Renal pelvis (tissue), 4 donors: ENCODE results near the gene GPR45. TPM values are rescaled to one million over a fixed set of nuclear protein-coding genes. Genes with fewer than 3 reads are reported as not detected.

Experiments
- DNase-seq: peaks from one replicate; pipeline ENCODE4 v3.0.0-alpha.2; 2013
- polyA plus RNA-seq, 3 donors: library from polyadenylated mRNA; unstranded; fragments of 120-200 nt; gene quantifications; one replicate each; pipeline ENCODE4 v1.2.1, GENCODE V29; 2013; ENCODE audit not compliant: insufficient read length in 3 of 3

The GPR45 gene
- polyA plus RNA-seq, 3 donors: 0.09 to 0.22 TPM; not detected in 1

GRCh38 chr2:105252271-105252670 lies 10.7 kb downstream of the GPR45 start:
- no peak for DNase-seq

GRCh38 chr2:105254531-105255210 lies 13.1 kb downstream of the GPR45 start:
- no peak for DNase-seq

GRCh38 chr2:105255979-105256378 lies 14.4 kb downstream of the GPR45 start:
- no peak for DNase-seq

DNA sequence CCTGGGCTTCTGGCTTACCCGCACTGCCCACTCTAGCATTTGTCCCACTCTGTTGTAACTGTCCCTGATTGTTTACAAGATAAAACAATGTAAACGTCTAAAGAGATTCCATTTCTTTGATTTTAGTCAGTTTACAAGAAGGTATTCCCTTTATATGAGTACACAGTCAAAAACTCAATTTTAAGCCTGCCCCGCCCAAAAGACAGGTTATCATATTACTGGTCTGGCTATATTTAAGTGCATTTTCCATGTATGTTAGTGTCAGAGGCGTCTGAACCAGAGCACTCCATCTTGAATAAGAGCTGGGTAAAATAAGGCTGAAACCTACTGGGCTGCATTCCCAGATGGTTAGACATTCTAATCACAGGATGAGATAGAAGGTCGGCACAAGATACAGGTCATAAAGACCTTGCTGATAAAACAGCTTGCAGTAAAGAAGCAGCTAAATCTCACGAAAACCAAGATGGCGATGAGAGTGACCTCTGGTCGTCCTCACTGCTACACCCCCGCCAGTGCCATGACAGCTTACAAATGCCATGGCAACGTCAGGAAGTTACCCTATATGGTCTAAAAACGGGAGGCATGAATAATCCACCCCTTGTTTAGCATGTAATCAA lies 15.0 kb downstream of the GPR45 start:
- no peak for DNase-seq

GRCh38 chr2:105257981-105258380 lies 16.4 kb downstream of the GPR45 start:
- no peak for DNase-seq

GRCh38 chr2:105258835-105259350 lies 17.4 kb downstream of the GPR45 start:
- no peak for DNase-seq

DNA sequence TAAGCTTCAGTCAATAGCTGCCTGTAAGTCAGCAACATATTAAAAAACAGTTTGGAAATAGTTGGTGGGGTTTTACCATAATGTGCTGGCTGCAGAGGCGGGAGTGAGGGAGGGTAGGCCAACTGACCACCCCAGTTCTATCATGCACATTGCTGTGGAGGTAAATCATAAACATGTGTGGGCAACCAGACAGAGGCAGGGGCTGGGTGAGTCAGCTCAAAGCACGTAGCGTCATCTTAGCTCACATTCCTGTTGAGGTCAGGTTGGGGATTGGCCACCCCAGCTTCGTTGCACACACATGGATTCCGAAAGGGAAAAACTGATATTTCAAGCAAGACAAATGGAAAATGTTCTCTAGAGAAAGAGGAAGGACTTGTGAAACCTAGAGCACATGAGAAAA lies 19.5 kb downstream of the GPR45 start:
- no peak for DNase-seq

DNA sequence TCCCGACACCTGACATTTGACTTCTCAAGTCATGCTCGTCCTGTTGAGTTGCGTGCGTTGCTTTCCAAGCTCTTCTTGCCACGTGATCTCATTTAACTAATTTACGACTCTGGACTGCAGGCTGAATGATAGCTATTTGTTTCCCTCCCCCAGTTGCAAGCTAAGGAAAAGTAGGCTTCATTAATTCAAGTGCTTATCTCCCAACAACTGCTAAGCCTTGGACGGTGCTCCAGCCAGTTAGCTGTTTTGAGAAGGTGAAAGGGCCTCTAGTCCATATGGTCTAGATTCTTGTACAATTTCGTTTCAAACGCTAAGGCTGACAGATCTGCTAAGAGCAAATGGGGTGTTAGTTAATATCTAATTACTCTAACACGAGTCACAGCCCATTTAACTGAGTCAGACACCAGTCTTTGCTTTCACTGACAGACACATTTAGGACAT lies 21.1 kb downstream of the GPR45 start:
- DNase-seq: peak; percentile 71

DNA sequence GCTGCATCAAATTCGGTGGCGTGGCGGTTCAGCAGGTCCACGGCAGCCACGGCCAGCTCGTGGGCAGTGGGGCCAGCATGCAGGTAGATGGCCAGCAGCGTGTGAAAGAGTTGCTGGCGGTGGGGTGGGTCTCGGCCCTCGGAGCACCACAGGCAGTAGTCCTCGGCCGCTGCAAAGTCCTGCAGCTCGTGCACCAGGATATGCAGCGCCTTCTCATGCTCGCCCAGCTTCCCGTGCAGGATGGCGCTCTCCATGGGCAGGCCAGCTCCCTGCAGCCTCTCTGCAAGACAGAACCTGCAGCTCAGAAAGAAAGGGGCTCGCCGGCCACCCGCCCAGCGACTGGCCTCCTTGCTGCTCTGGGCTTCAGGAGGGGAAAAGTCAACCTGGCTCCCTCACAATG lies 27.9 kb downstream of the GPR45 start:
- no peak for DNase-seq

- no peak for DNase-seq
Observed at GRCh38 chr2:105271393-105272045, 30.0 kb downstream of the GPR45 start.

GRCh38 chr2:105272176-105272575 lies 30.6 kb downstream of the GPR45 start:
- DNase-seq: no peak

- DNase-seq: no peak
Observed at GRCh38 chr2:105274046-105274445, 32.5 kb downstream of the GPR45 start.

DNA sequence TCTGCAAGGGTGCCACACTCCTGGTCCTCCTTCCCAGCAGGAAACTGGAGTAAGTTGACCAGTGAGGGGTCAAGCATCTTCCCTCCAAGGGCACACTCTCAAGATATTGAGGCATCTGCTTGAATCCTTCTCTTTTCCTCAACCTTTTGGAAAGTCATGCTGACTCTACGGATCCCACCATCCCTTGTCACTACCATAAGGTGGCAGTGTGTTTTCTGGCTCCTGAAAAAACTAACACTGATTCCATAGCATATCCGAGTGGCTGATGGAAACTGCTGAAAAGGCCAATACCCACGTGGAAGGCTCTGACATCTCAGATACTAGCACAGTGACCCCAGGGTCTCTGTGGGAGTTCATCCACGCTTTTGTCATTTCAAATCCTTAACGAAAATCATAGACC lies 37.1 kb downstream of the GPR45 start:
- DNase-seq: no peak

DNA sequence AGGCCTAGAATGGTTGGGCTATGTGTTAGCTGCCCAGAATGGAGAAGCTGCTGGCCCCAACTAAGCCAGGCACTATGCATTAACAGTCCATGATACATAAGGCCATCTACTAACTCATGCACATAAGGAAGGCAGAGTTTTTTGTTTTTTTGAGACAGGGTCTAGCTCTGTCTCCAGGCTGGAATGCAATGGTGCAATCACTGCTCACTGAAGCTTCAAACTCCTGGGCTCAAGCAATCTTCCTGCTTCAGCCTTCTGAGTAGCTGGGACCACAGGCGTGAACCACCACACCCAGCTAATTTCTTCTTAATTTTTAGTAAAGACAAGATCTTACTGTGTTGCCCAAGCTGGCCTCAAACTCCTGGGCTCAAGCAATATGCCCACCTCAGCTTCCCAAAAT lies 37.6 kb downstream of the GPR45 start:
- DNase-seq: no peak

DNA sequence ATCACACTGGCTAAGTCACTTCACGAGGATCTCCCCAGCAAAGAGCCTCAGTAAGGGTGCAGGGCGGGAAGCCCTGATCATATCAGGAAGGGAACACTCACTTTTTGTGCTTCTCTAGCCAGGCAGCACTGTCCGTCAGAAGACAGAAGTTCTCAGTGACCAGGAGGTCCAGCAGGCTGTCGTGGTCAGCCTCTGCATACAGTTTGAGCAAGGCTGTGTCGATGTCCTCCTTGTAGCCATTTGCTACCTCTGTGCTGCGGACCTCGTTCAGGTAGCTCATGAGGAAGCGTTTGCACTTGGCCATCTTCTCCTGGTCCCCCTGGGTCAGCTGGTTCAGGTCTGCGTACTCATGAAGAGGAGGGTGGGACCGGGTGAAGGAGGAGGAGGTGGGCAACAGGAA lies 38.7 kb downstream of the GPR45 start:
- DNase-seq: no peak

DNA sequence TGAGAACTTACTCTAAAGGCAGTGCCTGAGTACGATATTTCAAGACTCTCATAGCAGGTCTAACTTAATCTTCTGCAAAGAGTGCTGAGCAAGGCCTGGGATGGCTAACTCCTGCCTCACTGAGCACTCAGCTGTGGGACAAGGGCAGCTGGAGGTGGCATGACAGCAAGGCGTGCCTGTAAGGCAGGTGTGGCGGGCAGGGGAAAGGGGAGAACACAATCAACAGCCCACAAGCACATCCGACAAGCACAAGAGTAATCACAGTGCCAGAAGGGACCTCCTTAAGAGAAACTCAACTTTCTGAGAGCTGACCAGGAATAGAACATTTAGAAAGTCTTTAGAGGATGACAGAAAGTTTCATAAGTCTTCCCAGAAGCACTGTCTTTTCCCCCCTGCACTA lies 42.0 kb downstream of the GPR45 start:
- no peak for DNase-seq

DNA sequence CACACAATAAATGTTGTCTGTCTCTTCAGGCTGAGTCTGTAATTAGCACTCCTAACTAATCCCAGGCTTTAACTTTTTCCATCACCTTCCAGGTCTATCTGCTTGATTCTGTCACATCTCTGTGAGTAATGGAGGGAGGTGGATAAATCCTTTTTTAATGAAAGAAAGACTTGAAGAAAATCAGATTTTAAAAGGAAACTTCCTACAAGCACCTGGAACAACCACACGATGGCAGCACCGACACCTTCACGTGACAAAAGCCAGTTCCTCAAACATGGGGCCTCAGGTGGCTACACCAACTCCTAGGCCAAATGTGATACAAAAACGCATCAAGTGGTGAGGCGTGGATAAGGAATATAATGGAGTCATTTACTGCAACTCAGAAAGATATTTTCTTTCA lies 46.1 kb downstream of the GPR45 start:
- DNase-seq: no peak

- DNase-seq: no peak
Observed at GRCh38 chr2:105288133-105288532, 46.6 kb downstream of the GPR45 start.

DNA sequence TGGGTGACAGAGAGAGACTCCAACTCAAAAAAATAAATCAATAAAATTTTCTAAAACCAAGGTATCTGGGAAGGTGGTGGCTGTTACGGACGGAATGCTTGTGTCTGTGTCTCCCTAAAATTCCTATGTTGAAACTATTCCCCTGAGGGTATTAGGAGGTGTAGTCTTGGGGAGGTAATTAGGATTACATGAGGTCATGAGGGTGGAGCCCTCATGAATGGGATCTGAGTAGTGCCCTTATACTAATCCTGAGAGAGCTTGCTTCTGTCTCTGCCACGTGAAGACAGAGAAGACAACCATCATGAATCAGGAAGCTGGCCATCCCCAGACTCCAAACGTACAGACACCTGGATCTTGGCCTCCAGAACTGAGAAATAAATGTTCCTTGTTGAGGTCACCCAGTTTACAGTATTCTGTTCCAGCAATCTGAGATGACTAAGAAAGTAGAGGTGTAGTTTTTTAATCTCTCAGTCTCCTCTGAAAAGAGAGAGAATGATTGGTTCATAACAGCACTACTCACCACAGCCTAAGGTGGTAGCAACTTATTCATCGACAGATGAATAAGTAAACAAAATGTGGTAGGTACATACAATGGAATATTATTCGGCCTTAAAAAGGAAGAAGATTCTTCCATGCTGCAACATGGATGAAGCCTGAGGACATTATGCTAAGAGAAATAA lies 49.6 kb downstream of the GPR45 start:
- no peak for DNase-seq

DNA sequence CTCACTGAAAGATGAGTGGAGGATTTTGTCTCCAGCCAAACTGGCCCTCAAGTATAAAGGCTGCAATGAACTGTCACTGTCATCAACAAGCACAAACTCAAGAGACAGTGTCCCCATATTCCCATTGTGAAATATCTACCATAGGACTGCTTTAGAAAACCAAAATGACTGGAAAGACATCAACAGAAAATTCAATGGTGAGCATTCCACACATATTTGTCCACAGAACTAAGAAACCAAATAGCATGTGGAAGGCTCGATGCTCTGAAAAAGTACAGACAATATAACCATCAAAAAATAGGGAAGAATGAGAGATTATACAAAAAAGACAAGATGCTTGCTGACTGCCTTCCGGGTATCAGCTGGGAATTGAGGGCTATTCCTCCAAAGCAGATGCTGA lies 50.4 kb downstream of the GPR45 start:
- no peak for DNase-seq
